Erythroblast (primary cell): ENCODE measurements around the gene KL.

Experiments used
- GATA1 ChIP-seq: IDR thresholded peaks from 2 replicates; pipeline ENCODE4 v1.6.1; 2011; ENCODE audit warnings: low read depth, mild to moderate bottlenecking, control low read depth, low read length, moderate library complexity
- POLR2A ChIP-seq: IDR thresholded peaks from 2 replicates; pipeline ENCODE4 v1.6.1; 2011; ENCODE audit warnings: mild to moderate bottlenecking, low read length

DNA sequence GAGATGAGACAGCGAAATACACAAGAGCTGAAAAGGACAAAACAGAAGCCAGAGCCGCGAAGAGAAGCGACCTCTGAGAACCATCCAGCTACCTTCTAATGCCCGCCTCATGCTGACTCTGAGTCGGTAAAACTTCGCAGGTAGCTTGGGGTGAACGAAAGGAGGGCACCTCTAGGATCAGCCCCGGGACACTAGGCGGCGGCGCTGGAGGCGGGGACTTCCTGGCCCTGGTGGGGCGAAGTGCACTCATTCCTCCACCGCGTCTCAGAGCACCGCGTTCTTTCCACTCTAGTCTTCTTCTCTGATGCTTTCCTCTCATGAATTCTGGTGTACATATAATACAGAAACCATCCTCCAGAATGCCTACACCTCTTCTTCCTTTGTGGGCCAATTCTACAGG, 50.1 kb downstream of the KL start:
- no peak for TF ChIP-seq POLR2A
- no peak for TF ChIP-seq GATA1
